ENCODE measurements around the gene CFTR. TPM values are rescaled to one million over a fixed set of nuclear protein-coding genes. Genes with fewer than 3 reads are reported as not detected.

The CFTR gene
- total RNA-seq = not detected in 2 replicates

DNA sequence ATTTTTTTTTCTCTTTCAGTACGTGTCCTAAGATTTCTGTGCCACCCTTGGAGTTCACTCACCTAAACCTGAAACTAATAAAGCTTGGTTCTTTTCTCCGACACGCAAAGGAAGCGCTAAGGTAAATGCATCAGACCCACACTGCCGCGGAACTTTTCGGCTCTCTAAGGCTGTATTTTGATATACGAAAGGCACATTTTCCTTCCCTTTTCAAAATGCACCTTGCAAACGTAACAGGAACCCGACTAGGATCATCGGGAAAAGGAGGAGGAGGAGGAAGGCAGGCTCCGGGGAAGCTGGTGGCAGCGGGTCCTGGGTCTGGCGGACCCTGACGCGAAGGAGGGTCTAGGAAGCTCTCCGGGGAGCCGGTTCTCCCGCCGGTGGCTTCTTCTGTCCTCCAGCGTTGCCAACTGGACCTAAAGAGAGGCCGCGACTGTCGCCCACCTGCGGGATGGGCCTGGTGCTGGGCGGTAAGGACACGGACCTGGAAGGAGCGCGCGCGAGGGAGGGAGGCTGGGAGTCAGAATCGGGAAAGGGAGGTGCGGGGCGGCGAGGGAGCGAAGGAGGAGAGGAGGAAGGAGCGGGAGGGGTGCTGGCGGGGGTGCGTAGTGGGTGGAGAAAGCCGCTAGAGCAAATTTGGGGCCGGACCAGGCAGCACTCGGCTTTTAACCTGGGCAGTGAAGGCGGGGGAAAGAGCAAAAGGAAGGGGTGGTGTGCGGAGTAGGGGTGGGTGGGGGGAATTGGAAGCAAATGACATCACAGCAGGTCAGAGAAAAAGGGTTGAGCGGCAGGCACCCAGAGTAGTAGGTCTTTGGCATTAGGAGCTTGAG, at the start of gene CFTR:
Gene CFTR (plus strand): TSS at position 801 of the 830 bp plus-strand sequence. CDS start 70 bp downstream, outside the sequence.

Other genes starting within 250 kb of the CFTR start
- gene WNT2, start 157.0 kb upstream of the CFTR start, total RNA-seq = not detected in 2 replicates
- gene ASZ1, start 52.5 kb upstream of the CFTR start, total RNA-seq = not detected in 2 replicates

Data from cardiac ventricle fibroblast (primary cell).